Erythroblast (primary cell): Measurements from ENCODE around the gene NHSL2.

Experiments used
- GATA1 ChIP-seq: IDR thresholded peaks from 2 replicates; pipeline ENCODE4 v1.6.1; 2011; ENCODE audit warnings: low read depth, mild to moderate bottlenecking, control low read depth, low read length, moderate library complexity
- POLR2A ChIP-seq: IDR thresholded peaks from 2 replicates; pipeline ENCODE4 v1.6.1; 2011; ENCODE audit warnings: mild to moderate bottlenecking, low read length

DNA sequence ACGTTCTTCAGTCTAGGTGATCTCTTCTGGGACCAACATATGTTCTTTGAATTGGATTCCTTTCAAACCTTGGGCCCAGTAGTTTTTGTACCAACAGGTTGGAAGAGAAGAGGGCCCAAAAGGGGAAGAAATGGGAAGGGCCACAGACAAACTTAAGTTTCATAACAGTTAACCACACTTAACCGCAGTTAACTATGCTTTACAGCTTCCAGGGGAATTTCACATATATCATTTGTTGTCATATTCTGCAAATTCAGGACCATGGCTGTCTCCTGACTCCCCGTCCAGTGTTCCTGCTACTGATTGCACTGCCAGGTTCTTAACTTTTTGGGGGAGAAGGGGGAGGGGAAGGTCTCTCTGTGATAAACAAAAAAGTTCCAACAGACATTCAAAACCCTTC, 186.5 kb downstream of the NHSL2 start:
- TF ChIP-seq POLR2A: no peak
- no peak for TF ChIP-seq GATA1
